HG02571 (cell line): Measurements from ENCODE around the gene POLR1E.
"Not testable (repeated sequence)": the region's sequence is repeated elsewhere in the genome, so short reads cannot be mapped to it uniquely, and the experiment has no call there.

Source experiments
- ATAC-seq: cut with Tn5 transposase; IDR thresholded peaks from one replicate; pipeline ENCODE4 v1.9.1; 2021; ENCODE audit warnings: mild to moderate bottlenecking, moderate library complexity; ENCODE audit not compliant: unreplicated experiment

The POLR1E gene

DNA sequence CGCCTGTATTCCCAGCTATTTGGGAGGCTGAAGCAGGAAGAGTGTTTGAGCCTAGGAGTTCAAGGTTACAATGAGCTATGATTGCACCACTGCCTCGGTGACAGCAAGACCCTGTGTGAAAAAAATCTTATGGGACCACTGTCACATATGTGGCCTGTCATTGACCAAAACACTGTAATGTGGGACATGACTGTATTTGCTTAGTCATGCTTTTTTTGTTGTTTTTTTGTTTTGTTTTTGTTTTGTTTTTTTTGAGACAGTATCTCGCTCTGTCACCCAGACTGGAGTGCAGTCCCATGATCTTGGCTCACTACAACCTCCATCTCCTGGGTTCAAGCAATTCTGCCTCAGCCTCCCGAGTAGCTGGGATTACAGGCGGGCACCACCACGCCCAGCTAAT lies 13.5 kb downstream of the POLR1E start:
- no peak for ATAC-seq

DNA sequence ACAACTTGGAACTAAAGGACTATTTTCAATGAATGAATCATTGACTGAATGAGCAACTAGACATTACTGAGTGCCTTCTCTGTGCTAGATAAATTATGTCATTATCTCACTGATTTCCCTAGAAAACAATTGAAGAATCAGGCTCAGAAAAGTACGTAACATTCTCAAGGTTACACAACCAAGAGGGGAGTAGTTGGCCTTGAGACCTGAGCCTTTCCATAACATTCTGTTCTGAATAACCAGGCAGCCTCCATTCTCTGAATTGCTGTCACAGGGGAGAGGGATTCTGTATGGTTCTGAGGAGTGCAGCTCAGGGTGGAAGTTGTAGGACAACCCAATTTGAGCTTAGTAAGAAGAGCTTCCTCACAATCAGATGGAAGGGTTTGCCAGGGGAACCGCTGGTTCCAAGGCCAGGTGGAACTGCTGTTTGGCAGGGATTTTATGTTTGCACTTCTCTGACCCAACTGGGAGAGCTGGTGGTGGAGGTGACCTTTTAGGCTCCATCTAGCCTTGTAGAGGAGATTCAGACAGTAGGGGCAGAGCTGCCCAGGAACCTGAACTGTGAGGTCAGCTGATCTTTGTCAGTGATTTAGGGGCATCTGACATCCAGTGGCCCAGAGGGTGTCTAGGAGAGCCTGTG lies 16.3 kb downstream of the POLR1E start:
- ATAC-seq = no peak

DNA sequence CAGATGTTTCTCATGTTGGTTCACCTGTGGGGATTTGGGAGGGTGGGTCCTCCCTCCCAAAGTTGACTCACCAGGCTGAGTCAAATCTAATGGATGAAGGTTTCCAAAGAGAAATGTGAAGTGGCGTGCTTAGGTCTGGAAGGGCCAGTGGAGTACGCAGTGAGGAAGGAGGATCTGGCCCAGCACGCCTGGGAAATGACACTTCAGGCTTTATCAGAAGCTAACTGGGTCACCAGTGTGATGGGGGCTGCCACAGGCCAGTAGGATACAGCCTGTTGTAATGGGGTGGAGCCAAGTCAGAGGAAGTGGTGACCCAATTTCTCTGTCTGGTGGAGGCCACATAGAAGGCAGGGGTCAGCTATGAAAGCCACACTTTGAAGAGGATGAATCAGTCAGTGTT lies 18.0 kb downstream of the POLR1E start:
- ATAC-seq = no peak

GRCh38 chr9:37504605-37505004 lies 18.9 kb downstream of the POLR1E start:
- no peak for ATAC-seq

- ATAC-seq = no peak
These were observed 21.9 kb downstream of the POLR1E start for GRCh38 chr9:37507566-37508134.

DNA sequence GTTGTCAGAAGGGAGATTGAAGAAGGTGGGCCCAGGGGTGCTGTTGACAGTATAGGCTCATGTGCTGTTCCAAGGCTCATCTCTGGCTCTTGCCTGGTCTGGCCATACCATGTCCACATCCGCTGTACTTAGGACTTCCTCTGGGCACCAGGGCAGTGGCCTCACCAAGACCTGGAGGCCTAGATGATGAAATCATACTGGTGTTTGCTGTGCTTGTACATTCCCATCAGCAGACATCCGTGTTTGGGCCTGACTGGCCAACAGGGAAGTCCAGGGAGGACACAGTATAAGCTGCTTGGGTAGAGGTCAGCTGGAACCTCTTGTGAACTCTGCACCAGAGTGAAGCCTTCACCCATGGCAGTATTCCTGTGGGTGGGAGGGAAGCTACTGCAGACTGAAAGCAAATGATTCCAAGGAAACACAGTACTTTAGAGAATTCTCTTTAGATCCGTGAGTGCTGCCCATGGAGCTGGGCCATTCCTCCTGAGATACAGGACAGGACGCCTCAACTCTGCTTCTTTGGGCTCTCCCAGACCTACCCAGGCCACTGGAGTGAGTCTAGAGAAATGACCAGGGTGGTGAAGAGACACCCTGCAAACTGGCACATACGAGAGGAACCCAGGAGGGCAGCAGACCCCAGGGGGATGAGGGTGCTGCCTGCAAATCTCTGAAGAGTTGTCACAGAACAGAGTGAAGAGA lies 22.5 kb downstream of the POLR1E start:
- no peak for ATAC-seq

DNA sequence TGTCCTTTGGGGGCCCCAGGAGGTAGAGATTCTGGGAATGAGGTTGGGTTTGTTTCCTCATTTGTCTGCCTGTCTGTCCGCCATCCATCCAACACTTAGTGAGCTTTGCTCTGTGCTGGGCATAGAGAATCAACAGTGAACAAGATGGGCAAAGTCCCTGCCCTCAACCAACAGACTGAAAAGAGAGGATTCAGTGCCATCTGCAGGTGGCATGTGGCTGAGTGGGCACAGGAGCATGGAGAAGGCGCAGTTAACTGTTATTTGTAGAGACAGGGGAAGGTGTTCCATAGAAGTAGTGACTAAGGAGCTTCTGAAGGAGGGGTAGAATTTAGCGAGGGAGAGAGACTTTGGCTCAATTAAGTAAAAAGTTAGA lies 23.1 kb downstream of the POLR1E start:
- no peak for ATAC-seq

DNA sequence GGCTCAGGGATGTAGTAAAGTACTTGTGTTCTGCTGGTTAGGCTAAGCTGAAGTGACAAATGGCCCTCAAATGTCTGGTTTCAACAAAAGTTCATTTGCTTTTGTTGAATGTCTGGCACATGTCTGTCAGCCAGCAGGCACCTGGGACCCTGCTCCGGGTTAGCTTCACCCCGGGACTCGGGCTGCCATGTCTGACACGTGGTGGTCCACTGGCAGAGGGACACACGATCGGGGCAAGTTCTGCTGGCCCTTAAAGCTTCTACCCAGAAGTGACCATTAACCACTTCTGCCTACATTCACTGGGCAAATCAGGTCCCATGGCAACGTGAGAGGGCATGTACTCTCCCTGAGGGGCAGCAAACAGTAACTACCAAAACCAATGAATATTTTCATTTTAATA lies 23.8 kb downstream of the POLR1E start:
- ATAC-seq = no peak

DNA sequence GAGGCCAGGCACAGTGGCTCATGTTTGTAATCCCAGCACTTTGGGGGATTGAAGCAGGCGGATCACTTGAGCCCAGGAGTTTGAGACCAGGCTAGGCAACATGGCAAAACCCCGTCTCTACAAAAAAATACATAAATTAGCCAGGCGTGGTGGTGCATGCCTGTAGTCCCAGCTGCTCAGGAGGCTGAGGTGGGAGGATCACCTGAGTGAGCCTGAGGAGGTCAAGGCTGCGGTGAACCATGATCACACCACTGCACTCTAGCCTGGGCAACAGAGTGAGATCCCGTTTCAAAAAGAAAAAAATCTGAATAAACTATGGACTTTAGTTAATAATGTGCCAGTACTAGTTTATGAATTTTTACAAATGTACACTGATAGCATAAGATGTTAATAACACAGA lies 24.3 kb downstream of the POLR1E start:
- ATAC-seq = not testable (repeated sequence)

DNA sequence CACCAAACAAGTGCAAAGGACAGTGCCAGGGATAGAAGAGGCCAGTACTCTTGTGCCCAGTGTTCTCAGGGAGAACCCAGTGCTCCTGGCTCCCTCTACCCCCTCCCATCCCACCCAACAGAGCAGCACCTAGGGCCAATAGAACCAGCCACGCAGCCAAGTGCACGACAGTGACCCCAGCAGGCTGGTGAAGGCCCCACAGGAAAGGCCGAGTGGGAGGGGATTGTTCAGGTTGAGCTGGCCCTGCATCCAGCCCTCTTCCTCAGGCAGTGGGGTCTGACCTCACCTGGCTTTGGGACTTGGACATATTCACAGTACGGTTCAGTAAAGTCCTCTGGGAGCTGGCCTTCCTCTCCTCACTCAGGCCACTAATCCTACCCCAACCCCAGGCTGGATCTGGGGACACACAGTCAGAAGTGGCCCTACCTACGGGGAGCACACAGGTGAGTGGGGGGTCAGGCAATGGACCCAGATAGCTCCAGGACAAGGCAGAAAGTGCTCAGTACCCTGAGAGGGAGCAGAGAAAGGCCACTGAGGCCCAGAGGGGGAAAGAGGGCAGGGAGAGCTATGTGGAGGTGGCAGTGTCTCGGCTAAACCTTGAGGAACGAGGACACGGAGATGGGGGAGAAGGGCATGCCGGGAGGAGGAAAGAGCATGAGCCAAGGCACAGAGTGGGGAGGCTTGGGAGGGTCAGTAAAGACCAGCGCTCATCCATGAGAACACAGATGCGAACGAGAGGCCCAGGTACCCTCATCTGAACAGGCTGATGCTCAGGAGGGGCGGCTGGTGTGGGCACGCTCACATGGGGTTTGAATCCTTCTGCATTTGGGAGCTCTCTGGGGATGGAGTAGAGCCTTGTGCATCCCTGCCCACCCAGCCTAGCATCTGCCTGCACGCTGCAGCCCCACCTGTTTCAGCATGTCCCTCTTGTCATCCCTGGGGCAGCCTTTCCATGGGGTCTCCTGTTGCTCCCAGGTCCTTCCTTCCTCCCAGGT lies 25.6 kb downstream of the POLR1E start:
- ATAC-seq = no peak

- ATAC-seq = no peak
These were observed 26.7 kb downstream of the POLR1E start for GRCh38 chr9:37512437-37512836.

DNA sequence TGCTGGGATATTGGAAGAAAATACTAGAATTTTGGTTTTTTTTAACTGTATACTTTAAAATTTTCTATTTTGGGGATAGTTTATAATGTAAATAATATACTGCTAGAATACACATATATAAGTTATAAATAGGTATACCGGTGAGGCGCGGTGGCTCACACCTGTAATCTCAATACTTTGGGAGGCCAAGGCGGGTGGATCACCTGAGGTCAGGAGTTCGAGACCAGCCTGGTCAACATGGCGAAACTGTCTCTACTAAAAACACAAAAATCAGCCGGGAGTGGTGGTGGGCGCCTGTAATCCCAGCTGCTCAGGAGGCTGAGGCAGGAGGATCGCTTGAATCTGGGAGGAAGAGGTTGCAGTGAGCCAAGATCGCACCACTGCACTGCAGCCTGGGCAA lies 28.7 kb downstream of the POLR1E start:
- not testable (repeated sequence) for ATAC-seq

GRCh38 chr9:37514999-37515398 lies 29.3 kb downstream of the POLR1E start:
- ATAC-seq = no peak

GRCh38 chr9:37515620-37516258 lies 30.0 kb downstream of the POLR1E start:
- no peak for ATAC-seq

GRCh38 chr9:37517923-37518322 lies 32.2 kb downstream of the POLR1E start:
- no peak for ATAC-seq

DNA sequence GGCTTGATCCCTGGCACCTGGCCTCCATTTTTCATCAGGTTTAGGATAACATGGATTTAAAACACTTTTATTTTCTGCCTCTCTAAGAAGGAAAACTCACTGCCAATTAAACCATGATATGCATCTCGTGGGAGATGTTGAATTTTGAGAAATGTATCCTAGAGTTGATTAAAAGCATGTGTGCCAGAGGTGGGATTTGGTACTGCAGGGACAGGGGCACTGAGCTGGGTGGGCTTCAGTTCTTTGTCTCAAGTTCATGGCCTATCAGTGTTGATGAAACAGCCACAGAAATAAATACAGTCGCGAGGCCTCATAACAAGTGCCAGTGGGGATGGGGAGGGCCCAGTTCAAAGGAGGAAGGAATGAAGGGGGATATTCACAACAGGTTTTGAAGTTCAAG lies 34.9 kb downstream of the POLR1E start:
- no peak for ATAC-seq

- no peak for ATAC-seq
These were observed 35.4 kb downstream of the POLR1E start for GRCh38 chr9:37521111-37521510.

DNA sequence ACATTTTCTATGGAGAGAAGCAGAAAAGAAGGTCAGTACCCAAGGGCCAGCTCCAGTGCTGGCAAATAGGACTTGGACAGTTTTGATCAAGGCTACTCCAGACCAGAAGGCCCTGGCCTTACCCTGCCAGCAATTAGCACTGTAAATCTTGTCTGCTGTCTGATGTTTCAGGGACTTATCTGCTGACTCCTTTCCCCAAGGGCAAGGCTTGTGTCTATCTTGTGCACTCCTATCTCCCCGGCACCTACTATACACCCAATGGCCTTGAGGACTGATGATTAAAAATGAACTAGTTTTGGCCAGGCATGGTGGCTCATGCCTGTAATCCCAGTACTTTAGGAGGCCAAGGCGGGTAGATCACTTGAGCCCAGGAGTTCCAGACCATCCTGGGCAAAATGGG lies 37.2 kb downstream of the POLR1E start:
- no peak for ATAC-seq

- ATAC-seq = no peak
These were observed 38.2 kb downstream of the POLR1E start for GRCh38 chr9:37523916-37524315.

DNA sequence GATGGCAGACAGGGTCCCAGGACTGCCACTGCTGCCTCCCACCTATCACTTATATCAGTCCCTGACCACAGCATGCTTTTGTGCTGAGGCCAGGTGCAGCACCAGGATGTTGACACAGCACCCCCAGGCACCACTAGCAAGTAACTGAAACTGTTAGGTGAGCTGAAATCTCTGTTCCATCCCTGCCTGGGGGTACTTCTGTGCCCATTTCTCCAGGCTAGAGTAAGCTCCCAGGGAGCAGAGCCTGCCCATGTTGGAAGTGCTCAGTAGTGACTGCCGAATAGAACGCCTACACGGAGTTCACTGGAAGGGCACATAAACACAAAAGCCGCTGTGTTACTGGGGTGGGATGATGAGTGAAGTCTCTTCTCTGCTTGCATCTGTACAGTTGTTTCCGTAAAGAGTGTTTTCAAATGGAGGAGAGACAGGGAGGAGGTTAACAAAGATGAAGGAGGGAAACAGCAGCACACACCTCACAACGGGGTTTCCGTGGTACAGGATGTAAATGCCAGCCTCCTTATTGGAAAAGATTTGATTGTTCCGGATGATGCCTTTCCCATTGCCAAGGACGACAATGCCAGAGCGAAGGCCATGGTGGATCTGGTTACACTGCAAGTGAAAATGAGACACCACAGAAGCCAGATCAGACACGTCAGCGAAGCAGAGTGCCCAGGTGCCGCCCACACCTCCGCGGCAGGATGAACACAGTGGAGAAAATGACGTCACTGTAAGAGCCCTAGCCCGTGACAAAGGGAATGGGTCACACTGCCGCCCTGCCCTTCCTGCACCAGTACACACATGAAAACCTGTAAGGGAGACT lies 43.1 kb downstream of the POLR1E start:
- ATAC-seq = no peak
